ENCODE results near the gene MIAT.

DNA sequence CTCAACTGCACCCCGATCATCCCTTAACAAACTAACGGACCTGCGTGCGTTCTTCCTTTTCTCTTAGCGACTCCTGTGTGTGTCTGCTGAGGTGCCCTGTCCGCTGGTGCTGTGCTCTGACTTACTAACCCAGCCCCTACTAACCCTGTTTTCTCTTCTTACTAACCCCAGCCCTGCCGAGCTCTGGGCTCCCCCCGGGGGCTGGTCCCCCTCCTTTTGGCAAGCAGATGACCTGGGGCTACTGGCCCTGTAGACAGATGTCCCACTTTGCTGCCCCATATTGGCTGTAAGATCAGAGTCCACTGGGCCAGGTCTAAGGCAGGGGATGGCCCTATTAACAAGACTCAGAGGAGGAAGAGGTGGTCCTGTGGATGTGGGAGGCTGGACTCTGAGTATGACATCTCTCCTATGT lies 14.7 kb downstream of the MIAT start:
- TF ChIP-seq, protein P1, sequence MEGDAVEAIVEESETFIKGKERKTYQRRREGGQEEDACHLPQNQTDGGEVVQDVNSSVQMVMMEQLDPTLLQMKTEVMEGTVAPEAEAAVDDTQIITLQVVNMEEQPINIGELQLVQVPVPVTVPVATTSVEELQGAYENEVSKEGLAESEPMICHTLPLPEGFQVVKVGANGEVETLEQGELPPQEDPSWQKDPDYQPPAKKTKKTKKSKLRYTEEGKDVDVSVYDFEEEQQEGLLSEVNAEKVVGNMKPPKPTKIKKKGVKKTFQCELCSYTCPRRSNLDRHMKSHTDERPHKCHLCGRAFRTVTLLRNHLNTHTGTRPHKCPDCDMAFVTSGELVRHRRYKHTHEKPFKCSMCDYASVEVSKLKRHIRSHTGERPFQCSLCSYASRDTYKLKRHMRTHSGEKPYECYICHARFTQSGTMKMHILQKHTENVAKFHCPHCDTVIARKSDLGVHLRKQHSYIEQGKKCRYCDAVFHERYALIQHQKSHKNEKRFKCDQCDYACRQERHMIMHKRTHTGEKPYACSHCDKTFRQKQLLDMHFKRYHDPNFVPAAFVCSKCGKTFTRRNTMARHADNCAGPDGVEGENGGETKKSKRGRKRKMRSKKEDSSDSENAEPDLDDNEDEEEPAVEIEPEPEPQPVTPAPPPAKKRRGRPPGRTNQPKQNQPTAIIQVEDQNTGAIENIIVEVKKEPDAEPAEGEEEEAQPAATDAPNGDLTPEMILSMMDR (IDR thresholded peaks at IDR 0.05): no peak
- TF ChIP-seq POLR2A (IDR thresholded peaks at IDR 0.05): no peak

Data from esophagus squamous epithelium (tissue), 4 donors.